Measurements from ENCODE around the gene ZNF415.

ZNF415 gene

DNA sequence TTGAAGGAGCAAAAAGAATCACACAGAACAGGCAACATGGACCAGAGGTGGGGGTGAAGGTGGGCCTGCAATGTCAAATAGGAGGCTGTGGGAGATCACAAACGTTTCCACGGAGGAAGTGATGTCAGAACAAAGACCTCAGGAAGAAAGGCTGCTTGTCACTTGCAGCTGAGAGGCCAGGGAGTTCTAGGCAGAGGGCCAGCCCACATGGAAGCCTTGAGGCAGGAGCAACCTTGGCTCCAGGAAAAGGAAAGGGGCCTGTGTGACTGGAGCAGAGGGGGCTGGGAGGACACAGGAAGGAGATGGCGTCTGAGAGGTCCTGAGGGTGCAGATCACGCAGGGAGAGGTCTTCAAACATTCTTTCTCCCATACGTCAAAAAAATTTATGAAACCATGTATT, 45.8 kb downstream of the ZNF415 start:
- Histone ChIP-seq H3K36me3 (ENCODE audit: control insufficient read depth, insufficient read depth, low read length) (peaks cover 5% of the 10 kb centered on the region), H3K56ac (ENCODE audit: low read length) (no peak overlapping the region), H3K4me3 (ENCODE audit: low read length) (no peak overlapping the region), H2BK15ac (replicated peaks; ENCODE audit: low read depth) (no peak overlapping the region), H3K4ac (ENCODE audit: low read depth, low read length) (no peak overlapping the region), H3K79me1 (ENCODE audit: low read length) (no peaks in the 10 kb centered on the region), H3K23ac (ENCODE audit: low read length) (no peak overlapping the region), H2AK5ac (ENCODE audit: low read length) (no peak overlapping the region), H3K27me3 (ENCODE audit: insufficient read depth, low read length, poor library complexity) (no peaks in the 10 kb centered on the region), H3K4me1 (ENCODE audit: control insufficient read depth, low read depth, low read length) (no peaks in the 10 kb centered on the region), H3K4me2 (ENCODE audit: low read length) (no peak overlapping the region), H3K9ac (ENCODE audit: low read length) (no peak overlapping the region), H2BK5ac (ENCODE audit: low read length) (no peak overlapping the region), H3K18ac (ENCODE audit: low read length) (no peak overlapping the region), H3K27ac (ENCODE audit: low read depth, low read length) (no peak overlapping the region), H2BK120ac (ENCODE audit: low read depth, low read length) (no peak overlapping the region), H4K5ac (ENCODE audit: low read length) (no peak overlapping the region), H4K8ac (ENCODE audit: low read depth, low read length) (no peak overlapping the region), H3K79me2 (ENCODE audit: control insufficient read depth, insufficient read depth, low read length) (no peaks in the 10 kb centered on the region)
- no peak for DNase-seq
- no CpG with 5 or more reads among the region's 5 CpGs for WGBS (ENCODE audit: extremely low coverage, insufficient coverage, low lambda C conversion rate)

GRCh38 chr19:53085496-53085895, 47.2 kb downstream of the ZNF415 start:
- Histone ChIP-seq H3K9ac (ENCODE audit: low read length) (no peak overlapping the region), H3K79me2 (ENCODE audit: control insufficient read depth, insufficient read depth, low read length) (no peaks in the 10 kb centered on the region), H3K4me3 (ENCODE audit: low read length) (no peak overlapping the region), H3K4me1 (ENCODE audit: control insufficient read depth, low read depth, low read length) (no peaks in the 10 kb centered on the region), H4K5ac (ENCODE audit: low read length) (no peak overlapping the region), H3K79me1 (ENCODE audit: low read length) (no peaks in the 10 kb centered on the region), H3K4me2 (ENCODE audit: low read length) (no peak overlapping the region), H2BK15ac (replicated peaks; ENCODE audit: low read depth) (no peak overlapping the region), H2BK120ac (ENCODE audit: low read depth, low read length) (no peak overlapping the region), H3K56ac (ENCODE audit: low read length) (no peak overlapping the region), H4K8ac (ENCODE audit: low read depth, low read length) (no peak overlapping the region), H3K4ac (ENCODE audit: low read depth, low read length) (no peak overlapping the region), H2AK5ac (ENCODE audit: low read length) (no peak overlapping the region), H2BK5ac (ENCODE audit: low read length) (no peak overlapping the region), H3K18ac (ENCODE audit: low read length) (no peak overlapping the region), H3K27me3 (ENCODE audit: insufficient read depth, low read length, poor library complexity) (no peaks in the 10 kb centered on the region), H3K36me3 (ENCODE audit: control insufficient read depth, insufficient read depth, low read length) (peaks cover 3% of the 10 kb centered on the region), H3K23ac (ENCODE audit: low read length) (no peak overlapping the region), H3K27ac (ENCODE audit: low read depth, low read length) (no peak overlapping the region)
- DNase-seq = no peak
- WGBS (ENCODE audit: extremely low coverage, insufficient coverage, low lambda C conversion rate) = no CpG with 5 or more reads among the region's 7 CpGs

GRCh38 chr19:53082929-53083328, 49.8 kb downstream of the ZNF415 start:
- no peak for DNase-seq
- Histone ChIP-seq H2BK5ac (ENCODE audit: low read length) (no peak overlapping the region), H2BK15ac (replicated peaks; ENCODE audit: low read depth) (no peak overlapping the region), H3K36me3 (ENCODE audit: control insufficient read depth, insufficient read depth, low read length) (peaks cover 1% of the 10 kb centered on the region), H3K4me2 (ENCODE audit: low read length) (no peak overlapping the region), H3K56ac (ENCODE audit: low read length) (no peak overlapping the region), H3K27me3 (ENCODE audit: insufficient read depth, low read length, poor library complexity) (no peaks in the 10 kb centered on the region), H3K79me2 (ENCODE audit: control insufficient read depth, insufficient read depth, low read length) (no peaks in the 10 kb centered on the region), H2AK5ac (ENCODE audit: low read length) (no peak overlapping the region), H4K8ac (ENCODE audit: low read depth, low read length) (no peak overlapping the region), H2BK120ac (ENCODE audit: low read depth, low read length) (no peak overlapping the region), H3K79me1 (ENCODE audit: low read length) (peaks cover 2% of the 10 kb centered on the region), H4K5ac (ENCODE audit: low read length) (no peak overlapping the region), H3K27ac (ENCODE audit: low read depth, low read length) (no peak overlapping the region), H3K9ac (ENCODE audit: low read length) (no peak overlapping the region), H3K4me3 (ENCODE audit: low read length) (no peak overlapping the region), H3K18ac (ENCODE audit: low read length) (no peak overlapping the region), H3K23ac (ENCODE audit: low read length) (no peak overlapping the region), H3K4ac (ENCODE audit: low read depth, low read length) (no peak overlapping the region), H3K4me1 (ENCODE audit: control insufficient read depth, low read depth, low read length) (no peaks in the 10 kb centered on the region)
- WGBS (ENCODE audit: extremely low coverage, insufficient coverage, low lambda C conversion rate) = no CpG with 5 or more reads among the region's 3 CpGs

GRCh38 chr19:53079313-53079924, 53.3 kb downstream of the ZNF415 start:
- no CpG with 5 or more reads among the region's 8 CpGs for WGBS (ENCODE audit: extremely low coverage, insufficient coverage, low lambda C conversion rate)
- H3K36me3 ChIP-seq (ENCODE audit: control insufficient read depth, insufficient read depth, low read length) = no peaks in the 10 kb centered on the region

GRCh38 chr19:53078668-53079067, 54.0 kb downstream of the ZNF415 start:
- DNase-seq = no peak
- Histone ChIP-seq H3K79me1 (ENCODE audit: low read length) (peaks cover 2% of the 10 kb centered on the region), H2BK5ac (ENCODE audit: low read length) (no peak overlapping the region), H3K4me2 (ENCODE audit: low read length) (no peak overlapping the region), H3K27me3 (ENCODE audit: insufficient read depth, low read length, poor library complexity) (no peaks in the 10 kb centered on the region), H4K5ac (ENCODE audit: low read length) (no peak overlapping the region), H3K23ac (ENCODE audit: low read length) (no peak overlapping the region), H3K4me3 (ENCODE audit: low read length) (no peak overlapping the region), H2BK120ac (ENCODE audit: low read depth, low read length) (no peak overlapping the region), H3K4ac (ENCODE audit: low read depth, low read length) (no peak overlapping the region), H3K4me1 (ENCODE audit: control insufficient read depth, low read depth, low read length) (no peaks in the 10 kb centered on the region), H3K36me3 (ENCODE audit: control insufficient read depth, insufficient read depth, low read length) (no peaks in the 10 kb centered on the region), H4K8ac (ENCODE audit: low read depth, low read length) (no peak overlapping the region), H3K79me2 (ENCODE audit: control insufficient read depth, insufficient read depth, low read length) (no peaks in the 10 kb centered on the region), H2BK15ac (replicated peaks; ENCODE audit: low read depth) (no peak overlapping the region), H2AK5ac (ENCODE audit: low read length) (no peak overlapping the region), H3K27ac (ENCODE audit: low read depth, low read length) (no peak overlapping the region), H3K56ac (ENCODE audit: low read length) (no peak overlapping the region), H3K9ac (ENCODE audit: low read length) (no peak overlapping the region), H3K18ac (ENCODE audit: low read length) (no peak overlapping the region)
- WGBS (ENCODE audit: extremely low coverage, insufficient coverage, low lambda C conversion rate) = no CpG with 5 or more reads among the region's 1 CpG

More at GRCh38 chr19:53079313-53079924, 53.3 kb downstream of the ZNF415 start:
- Histone ChIP-seq H3K4me3 (ENCODE audit: low read length) (no peak overlapping the region), H2AK5ac (ENCODE audit: low read length) (no peak overlapping the region), H3K27ac (ENCODE audit: low read depth, low read length) (no peak overlapping the region), H3K79me2 (ENCODE audit: control insufficient read depth, insufficient read depth, low read length) (no peaks in the 10 kb centered on the region), H2BK120ac (ENCODE audit: low read depth, low read length) (no peak overlapping the region), H4K8ac (ENCODE audit: low read depth, low read length) (no peak overlapping the region), H2BK5ac (ENCODE audit: low read length) (no peak overlapping the region), H3K79me1 (ENCODE audit: low read length) (peaks cover 2% of the 10 kb centered on the region), H3K4ac (ENCODE audit: low read depth, low read length) (no peak overlapping the region), H3K4me1 (ENCODE audit: control insufficient read depth, low read depth, low read length) (no peaks in the 10 kb centered on the region), H4K5ac (ENCODE audit: low read length) (no peak overlapping the region), H3K9ac (ENCODE audit: low read length) (no peak overlapping the region), H3K4me2 (ENCODE audit: low read length) (no peak overlapping the region), H3K56ac (ENCODE audit: low read length) (no peak overlapping the region), H3K23ac (ENCODE audit: low read length) (no peak overlapping the region), H3K27me3 (ENCODE audit: insufficient read depth, low read length, poor library complexity) (no peaks in the 10 kb centered on the region), H3K18ac (ENCODE audit: low read length) (no peak overlapping the region), H2BK15ac (replicated peaks; ENCODE audit: low read depth) (no peak overlapping the region)
- no peak for DNase-seq

DNA sequence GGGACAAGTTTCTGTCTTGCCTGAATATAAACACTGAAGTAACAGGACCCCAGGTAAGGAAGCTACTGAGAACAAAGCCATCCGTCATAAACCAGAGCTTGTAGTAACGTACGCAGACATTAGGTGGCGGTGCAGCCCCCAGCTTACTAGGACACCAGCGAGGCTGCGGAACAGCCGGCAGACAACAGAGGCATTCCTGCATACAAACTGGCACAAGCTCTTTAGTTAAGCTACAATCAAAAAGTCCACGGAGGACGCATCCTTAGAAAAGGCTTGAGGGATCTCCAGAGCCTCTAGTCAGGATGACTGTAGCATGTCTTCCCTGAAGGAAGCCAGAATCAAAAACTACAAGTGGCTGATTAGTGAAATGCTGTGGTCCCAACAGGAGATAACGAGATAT, 55.7 kb downstream of the ZNF415 start:
- no CpG with 5 or more reads among the region's 10 CpGs for WGBS (ENCODE audit: extremely low coverage, insufficient coverage, low lambda C conversion rate)

More for the DNA sequence above, 55.7 kb downstream of the ZNF415 start:
- H3K23ac ChIP-seq (ENCODE audit: low read length) = no peak overlapping the region
- H2BK120ac ChIP-seq (ENCODE audit: low read depth, low read length) = no peak overlapping the region
- H3K4me3 ChIP-seq (ENCODE audit: low read length) = no peak overlapping the region
- no peaks in the 10 kb centered on the region for H3K79me2 ChIP-seq (ENCODE audit: control insufficient read depth, insufficient read depth, low read length)
- H2BK15ac ChIP-seq (replicated peaks; ENCODE audit: low read depth) = no peak overlapping the region
- no peak overlapping the region for H3K4ac ChIP-seq (ENCODE audit: low read depth, low read length)
- H3K56ac ChIP-seq (ENCODE audit: low read length) = no peak overlapping the region
- H3K79me1 ChIP-seq (ENCODE audit: low read length) = peaks cover 2% of the 10 kb centered on the region
- H2BK5ac ChIP-seq (ENCODE audit: low read length) = no peak overlapping the region
- no peak overlapping the region for H3K9ac ChIP-seq (ENCODE audit: low read length)
- H3K27ac ChIP-seq (ENCODE audit: low read depth, low read length) = no peak overlapping the region
- H3K4me2 ChIP-seq (ENCODE audit: low read length) = no peak overlapping the region
- no peaks in the 10 kb centered on the region for H3K27me3 ChIP-seq (ENCODE audit: insufficient read depth, low read length, poor library complexity)
- H4K8ac ChIP-seq (ENCODE audit: low read depth, low read length) = no peak overlapping the region
- H2AK5ac ChIP-seq (ENCODE audit: low read length) = no peak overlapping the region
- H3K36me3 ChIP-seq (ENCODE audit: control insufficient read depth, insufficient read depth, low read length) = peaks cover 4% of the 10 kb centered on the region
- DNase-seq = peak; percentile 95
- H3K4me1 ChIP-seq (ENCODE audit: control insufficient read depth, low read depth, low read length) = no peaks in the 10 kb centered on the region
- H3K18ac ChIP-seq (ENCODE audit: low read length) = no peak overlapping the region
- H4K5ac ChIP-seq (ENCODE audit: low read length) = no peak overlapping the region

All from mesendoderm (in vitro differentiated cells).